CD14-positive monocyte (primary cell): Measurements from ENCODE around the gene MRTFA. TPM values are rescaled to one million over a fixed set of nuclear protein-coding genes. Genes with fewer than 3 reads are reported as not detected.
"Not testable (repeated sequence)": the region's sequence is repeated elsewhere in the genome, so short reads cannot be mapped to it uniquely, and the experiment has no call there.

Source experiments
- DNase-seq, 3 donors: peaks; one replicate each; pipeline ENCODE4 v3.0.0-alpha.2; 2011 to 2022
- H2AFZ ChIP-seq: 2 replicates; pipeline ENCODE4 v1.6.0; 2012; ENCODE audit warnings: mild to moderate bottlenecking, low read depth, low read length, inconsistent platforms; ENCODE audit not compliant: insufficient read depth, poor library complexity, severe bottlenecking
- H3K27ac ChIP-seq, 2 donors: 1 replicate in 1 of 2; 2 replicates in 1 of 2; pipeline ENCODE4 v1.5.1; 2012 to 2013; ENCODE audit warnings: low read length in 2 of 2, control low read depth in 1 of 2, inconsistent platforms in 1 of 2, low read depth in 1 of 2, mild to moderate bottlenecking in 1 of 2
- H3K27me3 ChIP-seq, 2 donors: one replicate each; pipeline versions ENCODE4 v1.6.0 to v1.6.1; 2011 to 2013; ENCODE audit warnings: low read length in 2 of 2; ENCODE audit not compliant: control insufficient read depth in 2 of 2, insufficient read depth in 2 of 2
- H3K36me3 ChIP-seq, 2 donors: replicated peaks in 1 of 2; 1 replicate in 1 of 2; 2 replicates in 1 of 2; pipeline versions ENCODE4 v1.5.1 to v1.6.1; 2012 to 2013; ENCODE audit warnings: low read length in 2 of 2, control low read depth in 1 of 2, inconsistent platforms in 1 of 2, mild to moderate bottlenecking in 1 of 2; ENCODE audit not compliant: insufficient read depth in 2 of 2, control insufficient read depth in 1 of 2
- H3K4me1 ChIP-seq, 2 donors: 1 replicate in 1 of 2; 2 replicates in 1 of 2; pipeline versions ENCODE4 v1.5.1 to v1.6.1; 2012 to 2013; ENCODE audit warnings: low read length in 2 of 2, control low read depth in 1 of 2, inconsistent platforms in 1 of 2, mild to moderate bottlenecking in 1 of 2, moderate library complexity in 1 of 2; ENCODE audit not compliant: insufficient read depth in 2 of 2, control insufficient read depth in 1 of 2
- H3K4me2 ChIP-seq: replicated peaks from 2 replicates; pipeline ENCODE3; 2012; ENCODE audit warnings: low read length, moderate library complexity, mild to moderate bottlenecking; ENCODE audit not compliant: poor library complexity, severe bottlenecking; ENCODE audit errors: extremely low read depth
- H3K4me3 ChIP-seq, 3 experiments: fragments of 200-600 bp in 1 of 3; sonication (generic) in 1 of 3; replicated peaks in 1 of 3; 1 replicate in 2 of 3; 2 replicates in 1 of 3; pipeline ENCODE4 v1.5.1; 2011 to 2013; ENCODE audit warnings: low read length in 3 of 3, mild to moderate bottlenecking in 3 of 3, control low read depth in 2 of 3, low read depth in 2 of 3, inconsistent platforms in 1 of 3, moderate library complexity in 1 of 3
- H3K79me2 ChIP-seq: 2 replicates; pipeline ENCODE4 v1.6.0; 2012; ENCODE audit warnings: mild to moderate bottlenecking, control low read depth, inconsistent platforms, low read length, moderate library complexity; ENCODE audit not compliant: insufficient read depth
- H3K9ac ChIP-seq: 2 replicates; pipeline ENCODE4 v1.6.0; 2017; ENCODE audit warnings: low read length, mild to moderate bottlenecking; ENCODE audit not compliant: insufficient read depth, poor library complexity, severe bottlenecking
- H3K9me3 ChIP-seq, 2 donors: replicated peaks in 1 of 2; 1 replicate in 1 of 2; 2 replicates in 1 of 2; pipeline versions ENCODE4 v1.5.1 to v1.6.1; 2012 to 2013; ENCODE audit warnings: low read length in 2 of 2, control low read depth in 1 of 2; ENCODE audit not compliant: control insufficient read depth in 1 of 2, insufficient read depth in 1 of 2
- H4K20me1 ChIP-seq: 2 replicates; pipeline ENCODE4 v1.6.0; 2012; ENCODE audit warnings: mild to moderate bottlenecking, low read length, control low read depth, moderate library complexity; ENCODE audit not compliant: insufficient read depth
- H3K27ac Mint-ChIP-seq, 7 donors: one replicate each; pipeline ENCODE4 v1.8.0; 2020; ENCODE audit warnings: mild to moderate bottlenecking in 7 of 7, mixed read lengths in 7 of 7, moderate library complexity in 6 of 7, inconsistent platforms in 2 of 7
- H3K27me3 Mint-ChIP-seq, 3 donors: one replicate each; pipeline ENCODE4 v1.8.0; 2021 to 2022; ENCODE audit warnings: low read depth in 3 of 3, mild to moderate bottlenecking in 3 of 3, mixed read lengths in 3 of 3, moderate library complexity in 3 of 3, inconsistent platforms in 1 of 3
- H3K36me3 Mint-ChIP-seq, 2 donors: one replicate each; pipeline ENCODE4 v1.8.0; 2020; ENCODE audit warnings: mixed read lengths in 2 of 2, inconsistent platforms in 1 of 2, mild to moderate bottlenecking in 1 of 2
- H3K4me1 Mint-ChIP-seq: one replicate; pipeline ENCODE4 v1.8.0; 2020; ENCODE audit warnings: mild to moderate bottlenecking, mixed read lengths
- H3K4me3 Mint-ChIP-seq, 2 donors: one replicate each; pipeline ENCODE4 v1.8.0; 2020; ENCODE audit warnings: mild to moderate bottlenecking in 2 of 2, mixed read lengths in 2 of 2, moderate library complexity in 1 of 2
- H3K9me3 Mint-ChIP-seq, 7 donors: one replicate each; pipeline ENCODE4 v1.8.0; 2020 to 2022; ENCODE audit warnings: mixed read lengths in 7 of 7, mild to moderate bottlenecking in 6 of 7, moderate library complexity in 6 of 7, inconsistent platforms in 2 of 7
- CTCF ChIP-seq: fragments of 200-600 bp; IDR thresholded peaks from one replicate; pipeline ENCODE4 v1.8.0; 2022; ENCODE audit warnings: antibody characterized with exemption, mild to moderate bottlenecking
- WGBS: methylation state at CpG from one replicate; pipeline ENCODE4 v1.1.5; 2013; ENCODE audit warnings: missing lambda C conversion rate; ENCODE audit not compliant: insufficient coverage; 5-methylcytosine and 5-hydroxymethylcytosine counted together
- intact Hi-C, 2 donors: fragments of 100-400 bp; cut with micrococcal nuclease; formaldehyde crosslinking; loops; one replicate each; pipeline versions ENCODE4 v1.15.0 to v1.15.1; 2023
- polyA plus RNA-seq, 3 donors: library from polyadenylated mRNA; depleted of rRNA in 1 of 3; unstranded in 2 of 3; stranded (reverse) in 1 of 3; fragments of 300-500 nt in 2 of 3; fragments of >200 nt in 1 of 3; fragmentation: Illumina TruSeq in 2 of 3; gene quantifications; 1 replicate in 2 of 3; 2 replicates in 1 of 3; pipeline ENCODE4 v1.2.3, GENCODE V29; 2012 to 2021

Gene MRTFA
- polyA plus RNA-seq, 3 donors = 14.1 to 33.8 (median 18.9) TPM

DNA sequence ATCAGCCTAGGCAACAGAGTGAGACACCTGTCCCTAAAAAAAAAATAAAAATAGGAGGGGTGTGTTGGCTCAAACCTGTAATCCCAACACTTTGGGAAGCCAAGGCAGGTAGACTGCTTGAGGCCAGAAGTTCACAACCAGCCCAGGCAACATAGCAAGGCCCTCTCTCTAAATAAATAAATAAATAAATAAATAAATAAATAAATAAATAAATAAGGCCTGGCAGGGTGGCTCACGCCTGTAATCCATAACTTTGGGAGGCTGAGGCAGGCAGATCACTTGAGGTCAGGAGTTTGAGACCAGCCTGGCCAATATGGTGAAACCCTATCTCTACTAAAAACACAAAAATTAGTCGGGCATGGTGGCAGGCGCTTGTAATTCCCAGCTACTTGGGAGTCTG, 11.2 kb downstream of the MRTFA start:
- H3K9ac ChIP-seq, H3K27ac ChIP-seq, H3K27me3 ChIP-seq, H3K4me2 ChIP-seq, intact Hi-C loops, H2AFZ ChIP-seq, H3K36me3 Mint-ChIP-seq, H3K27me3 Mint-ChIP-seq, H3K4me3 ChIP-seq, H3K9me3 ChIP-seq, H3K4me3 Mint-ChIP-seq, H3K27ac Mint-ChIP-seq, H3K36me3 ChIP-seq, H3K9me3 Mint-ChIP-seq, DNase-seq: not testable (repeated sequence)
- peaks cover 60% of the 10 kb centered on the region for H3K4me1 Mint-ChIP-seq
- Histone ChIP-seq H3K79me2 (peaks cover 90% of the 10 kb centered on the region), H4K20me1 (peaks cover 98% of the 10 kb centered on the region), H3K4me1 (peaks cover 47 to 61% of the 10 kb centered on the region in 2 donors)
- WGBS = 100% methylated on average over 2 of the region's 3 CpGs

DNA sequence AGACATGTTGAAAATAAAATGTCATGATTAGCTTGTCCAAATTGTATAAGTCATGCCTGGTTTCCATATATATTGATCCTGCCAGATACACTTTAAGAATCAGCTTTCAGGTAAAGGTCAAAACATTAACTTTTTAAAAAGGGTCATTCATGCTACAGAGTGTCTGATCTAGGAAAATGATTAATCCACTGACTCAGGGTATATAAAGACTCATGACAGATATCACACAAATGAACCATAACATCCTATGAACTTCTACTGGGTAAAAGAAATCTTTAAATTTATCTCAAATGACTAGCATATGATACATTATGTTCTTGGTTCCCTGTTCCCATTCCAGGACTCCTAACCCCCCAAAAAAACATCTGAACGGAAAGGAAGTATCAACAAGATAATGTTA, 11.7 kb downstream of the MRTFA start:
- H3K9me3 ChIP-seq = no peaks in the 10 kb centered on the region
- Mint-ChIP-seq H3K27ac (no peak overlapping the region), H3K9me3 (peaks cover 0 to 8% (median 0%) of the 10 kb centered on the region in 7 donors), H3K27me3 (no peaks in the 10 kb centered on the region), H3K4me1 (peaks cover 56% of the 10 kb centered on the region), H3K36me3 (peaks cover 1 to 6% of the 10 kb centered on the region in 2 donors), H3K4me3 (no peak overlapping the region)
- no peaks in the 10 kb centered on the region for H3K27me3 ChIP-seq
- TF ChIP-seq CTCF = no peak
- H3K27ac ChIP-seq = no peak overlapping the region
- H3K4me1 ChIP-seq = peaks cover 48 to 60% of the 10 kb centered on the region in 2 donors
- no peak overlapping the region for H3K4me2 ChIP-seq
- DNase-seq = no peak
- H3K79me2 ChIP-seq = peaks cover 90% of the 10 kb centered on the region
- H3K4me3 ChIP-seq = no peak overlapping the region
- peaks cover 98% of the 10 kb centered on the region for H4K20me1 ChIP-seq
- no peak overlapping the region for H2AFZ ChIP-seq
- no CpG with 5 or more reads among the region's 1 CpG for WGBS
- intact Hi-C loops = no loop called here
- no peaks in the 10 kb centered on the region for H3K36me3 ChIP-seq
- H3K9ac ChIP-seq = no peak overlapping the region
